ENCODE results near the gene CTNNA3. TPM values are rescaled to one million over a fixed set of nuclear protein-coding genes. Genes with fewer than 3 reads are reported as not detected.

Gene CTNNA3
- total RNA-seq, 6 donors from 2014 or later = 0.20 to 2.0 TPM; not detected in 4

DNA sequence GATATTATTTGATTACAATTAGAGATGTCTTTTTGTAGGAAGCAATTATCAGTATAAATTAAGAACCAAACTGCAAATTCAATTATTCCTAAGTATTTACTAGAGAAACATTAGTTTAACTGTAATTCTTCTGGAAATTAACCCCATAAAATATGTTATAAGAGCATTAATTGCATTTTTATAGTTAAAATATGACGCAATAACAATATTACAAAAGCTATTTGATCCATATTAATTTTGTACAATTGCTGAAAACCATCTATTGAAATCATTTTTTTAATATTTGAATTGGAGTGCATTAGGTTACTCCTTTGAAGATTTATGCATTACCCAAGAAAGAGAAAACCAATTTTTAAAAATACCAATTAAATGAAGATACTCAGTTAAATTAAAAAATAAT lies 1024.9 kb downstream of the CTNNA3 start:
- no peak for DNase-seq
- Histone ChIP-seq H3K36me3 (no peaks in the 10 kb centered on the region), H3K4me1 (no peaks in the 10 kb centered on the region), H3K4me3 (no peak overlapping the region), H3K27ac (no peak overlapping the region), H3K9me3 (no peaks in the 10 kb centered on the region), H3K27me3 (no peaks in the 10 kb centered on the region)
- TF ChIP-seq EP300 (IDR thresholded peaks at IDR 0.05) (no peak), POLR2A (IDR thresholded peaks at IDR 0.05) (no peak), POLR2AphosphoS5 (IDR thresholded peaks at IDR 0.05) (no peak)
- TF ChIP-seq, protein P1, sequence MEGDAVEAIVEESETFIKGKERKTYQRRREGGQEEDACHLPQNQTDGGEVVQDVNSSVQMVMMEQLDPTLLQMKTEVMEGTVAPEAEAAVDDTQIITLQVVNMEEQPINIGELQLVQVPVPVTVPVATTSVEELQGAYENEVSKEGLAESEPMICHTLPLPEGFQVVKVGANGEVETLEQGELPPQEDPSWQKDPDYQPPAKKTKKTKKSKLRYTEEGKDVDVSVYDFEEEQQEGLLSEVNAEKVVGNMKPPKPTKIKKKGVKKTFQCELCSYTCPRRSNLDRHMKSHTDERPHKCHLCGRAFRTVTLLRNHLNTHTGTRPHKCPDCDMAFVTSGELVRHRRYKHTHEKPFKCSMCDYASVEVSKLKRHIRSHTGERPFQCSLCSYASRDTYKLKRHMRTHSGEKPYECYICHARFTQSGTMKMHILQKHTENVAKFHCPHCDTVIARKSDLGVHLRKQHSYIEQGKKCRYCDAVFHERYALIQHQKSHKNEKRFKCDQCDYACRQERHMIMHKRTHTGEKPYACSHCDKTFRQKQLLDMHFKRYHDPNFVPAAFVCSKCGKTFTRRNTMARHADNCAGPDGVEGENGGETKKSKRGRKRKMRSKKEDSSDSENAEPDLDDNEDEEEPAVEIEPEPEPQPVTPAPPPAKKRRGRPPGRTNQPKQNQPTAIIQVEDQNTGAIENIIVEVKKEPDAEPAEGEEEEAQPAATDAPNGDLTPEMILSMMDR (IDR thresholded peaks at IDR 0.05) = no peak
- no peak for ATAC-seq (ENCODE audit: low FRiP score in 2 of 2)
- WGBS, 2 donors = 0 to 47% methylated on average over 1 of the region's 1 CpG

DNA sequence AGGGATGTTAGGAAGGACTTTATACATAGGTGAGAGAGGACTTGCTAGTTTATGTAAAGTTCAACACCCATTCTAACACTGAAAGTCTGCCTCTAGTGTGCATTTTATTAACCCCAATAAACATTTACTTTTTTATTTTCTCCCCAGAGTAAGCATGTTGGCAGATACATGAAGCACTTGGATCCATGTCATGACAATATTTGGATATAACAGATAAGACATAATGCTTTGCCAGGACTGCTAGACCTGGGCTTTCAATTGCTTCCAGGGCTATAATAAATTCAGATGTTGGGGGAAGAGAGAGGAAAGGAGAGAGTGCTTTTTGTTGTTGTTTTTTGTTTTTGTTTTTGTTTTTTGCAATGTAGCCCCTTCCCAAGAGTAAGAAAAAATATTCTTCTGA lies 1039.5 kb downstream of the CTNNA3 start:
- Histone ChIP-seq H3K27ac (no peak overlapping the region), H3K4me1 (no peaks in the 10 kb centered on the region), H3K9me3 (peaks cover 0 to 6% (median 0%) of the 10 kb centered on the region in 4 donors), H3K36me3 (no peaks in the 10 kb centered on the region), H3K27me3 (no peaks in the 10 kb centered on the region), H3K4me3 (no peak overlapping the region)
- TF ChIP-seq EP300 (IDR thresholded peaks at IDR 0.05) = no peak
- TF ChIP-seq, protein P1 (IDR thresholded peaks at IDR 0.05) = no peak
- no peak for TF ChIP-seq POLR2AphosphoS5 (IDR thresholded peaks at IDR 0.05)
- TF ChIP-seq POLR2A (IDR thresholded peaks at IDR 0.05) = no peak
- no peak for ATAC-seq (ENCODE audit: low FRiP score in 2 of 2)
- no peak for DNase-seq

DNA sequence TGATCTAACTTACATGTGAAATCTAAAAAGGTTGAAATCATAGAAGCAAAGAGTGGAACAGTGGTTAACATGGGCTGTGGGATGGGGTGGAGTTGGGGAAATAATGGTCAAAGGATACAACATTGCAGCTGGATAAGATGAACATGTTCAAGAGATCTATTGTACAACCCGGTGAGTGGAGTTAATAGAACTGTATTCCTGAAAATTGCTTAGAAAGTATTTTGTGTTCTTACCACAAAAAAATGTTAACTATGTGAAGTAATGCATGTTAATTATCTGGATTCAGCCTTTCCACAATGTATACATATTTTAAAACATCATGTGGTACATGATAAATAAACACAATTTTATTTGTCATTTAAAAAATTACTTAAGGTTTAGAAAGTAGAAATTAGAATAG lies 1041.1 kb downstream of the CTNNA3 start:
- TF ChIP-seq EP300 (IDR thresholded peaks at IDR 0.05) (no peak), POLR2AphosphoS5 (IDR thresholded peaks at IDR 0.05) (no peak), POLR2A (IDR thresholded peaks at IDR 0.05) (no peak)
- TF ChIP-seq, protein P1 (IDR thresholded peaks at IDR 0.05) = no peak
- no peaks in the 10 kb centered on the region for H3K36me3 ChIP-seq
- H3K27me3 ChIP-seq = no peaks in the 10 kb centered on the region
- no peak overlapping the region for H3K4me3 ChIP-seq
- no peak overlapping the region for H3K27ac ChIP-seq
- no peak for ATAC-seq (ENCODE audit: low FRiP score in 2 of 2)
- no peak for DNase-seq
- H3K4me1 ChIP-seq = no peaks in the 10 kb centered on the region
- peaks cover 0 to 6% (median 0%) of the 10 kb centered on the region in 4 donors for H3K9me3 ChIP-seq
- WGBS, 2 donors = 0 to 42% methylated on average over 1 of the region's 1 CpG

DNA sequence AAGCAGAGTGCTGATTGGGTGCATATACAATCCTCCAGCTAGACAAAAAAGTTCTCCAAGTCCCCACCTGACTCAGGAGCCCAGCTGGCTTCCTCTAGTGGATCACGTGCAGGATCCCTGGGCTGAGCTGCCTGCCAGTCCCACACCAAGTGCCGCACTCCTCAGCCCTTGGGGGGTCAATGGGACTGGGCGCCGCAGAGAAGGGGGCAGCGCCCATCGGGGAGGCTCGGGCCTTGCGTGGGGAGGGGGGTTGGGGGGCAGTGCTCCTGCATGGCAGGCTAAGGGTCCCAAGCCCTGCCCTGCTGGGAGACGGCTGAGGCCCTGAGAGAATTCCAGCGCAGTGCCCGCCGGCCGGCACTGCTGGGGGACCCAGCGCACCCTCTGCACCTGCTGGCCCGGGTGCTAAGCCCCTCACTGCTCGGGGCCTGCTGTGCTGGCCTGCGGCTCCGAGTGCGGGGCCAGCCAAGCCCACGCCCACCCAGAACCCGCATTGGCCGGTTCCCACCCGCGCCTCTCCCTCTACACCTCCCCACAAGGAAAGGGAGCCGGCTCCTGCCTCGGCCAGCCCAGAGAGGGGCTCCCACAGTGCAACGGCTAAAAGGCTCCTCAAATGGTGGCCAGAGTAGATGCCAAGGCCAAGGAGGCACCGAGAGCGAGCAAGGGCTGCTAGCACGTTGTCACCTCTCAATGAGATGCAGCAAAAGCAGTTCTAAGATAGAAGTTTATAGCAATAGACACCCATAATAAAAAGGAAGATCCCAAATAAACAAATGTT lies 1044.5 kb downstream of the CTNNA3 start:
- Histone ChIP-seq H3K36me3 (no peaks in the 10 kb centered on the region), H3K27ac (no peak overlapping the region), H3K9me3 (peaks cover 0 to 6% (median 2%) of the 10 kb centered on the region in 4 donors), H3K4me3 (no peak overlapping the region), H3K4me1 (no peaks in the 10 kb centered on the region), H3K27me3 (no peaks in the 10 kb centered on the region)
- DNase-seq (peak in 1 of 2 donors; percentile 37), ATAC-seq (ENCODE audit: low FRiP score in 2 of 2) (no peak)
- TF ChIP-seq, protein P1 (IDR thresholded peaks at IDR 0.05) = no peak
- TF ChIP-seq EP300 (IDR thresholded peaks at IDR 0.05) = no peak
- TF ChIP-seq POLR2AphosphoS5 (IDR thresholded peaks at IDR 0.05) = no peak
- TF ChIP-seq POLR2A (IDR thresholded peaks at IDR 0.05) = no peak
- WGBS, 2 donors = 84% methylated on average over 12 to 18 of the region's 30 CpGs

DNA sequence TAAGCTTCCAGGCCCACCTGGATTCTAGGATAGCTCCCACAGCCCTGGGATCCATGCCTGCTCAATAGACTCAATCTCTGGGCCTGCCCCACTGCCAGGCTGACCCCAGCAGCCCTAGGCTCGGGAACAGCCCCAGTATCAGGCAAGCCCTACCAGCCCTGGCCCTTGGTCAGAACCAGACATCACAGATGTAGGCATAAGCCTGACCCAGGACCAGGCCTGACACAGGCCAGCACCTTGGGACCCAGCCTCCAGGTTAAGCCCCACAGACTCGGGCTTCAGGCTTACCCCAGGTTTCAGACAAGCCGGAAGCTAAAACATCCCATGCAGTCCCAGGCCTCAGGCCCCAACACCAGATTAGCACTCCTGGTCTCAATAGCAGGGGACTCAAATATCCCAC lies 1046.4 kb downstream of the CTNNA3 start:
- H3K9me3 ChIP-seq = peaks cover 0 to 6% (median 2%) of the 10 kb centered on the region in 4 donors
- TF ChIP-seq POLR2A (IDR thresholded peaks at IDR 0.05) = no peak
- no peak for TF ChIP-seq EP300 (IDR thresholded peaks at IDR 0.05)
- TF ChIP-seq POLR2AphosphoS5 (IDR thresholded peaks at IDR 0.05) = no peak
- TF ChIP-seq, protein P1 (IDR thresholded peaks at IDR 0.05) = no peak
- no peaks in the 10 kb centered on the region for H3K36me3 ChIP-seq
- H3K4me1 ChIP-seq = no peaks in the 10 kb centered on the region
- H3K4me3 ChIP-seq = no peak overlapping the region
- 67 to 80% methylated on average over 2 to 3 of the region's 3 CpGs for WGBS, 2 donors
- no peak for DNase-seq
- H3K27me3 ChIP-seq = no peaks in the 10 kb centered on the region
- no peak overlapping the region for H3K27ac ChIP-seq
- ATAC-seq (ENCODE audit: low FRiP score in 2 of 2) = peak in 1 of 2 donors; percentile 34

Measured in upper lobe of left lung (tissue), 6 donors.